MM.1S (cell line): ENCODE measurements around the gene NCOA1.
"Not testable (repeated sequence)": the region's sequence is repeated elsewhere in the genome, so short reads cannot be mapped to it uniquely, and the experiment has no call there.

Experiments
- DNase-seq: peaks from one replicate; pipeline ENCODE4 v3.0.0-alpha.2; 2015
- H2AFZ ChIP-seq: fragments of 300-600 bp; sonication (generic); 2 replicates; pipeline ENCODE4 v1.6.0; 2016; ENCODE audit warnings: antibody characterized with exemption, low read length
- H3F3A ChIP-seq: fragments of 300-600 bp; sonication (generic); 2 replicates; pipeline ENCODE4 v1.6.1; 2016; ENCODE audit warnings: mild to moderate bottlenecking, antibody characterized with exemption, low read length, moderate library complexity, mixed read lengths; ENCODE audit not compliant: insufficient read depth
- H3K27ac ChIP-seq: fragments of 300-600 bp; sonication (generic); 2 replicates; pipeline ENCODE4 v1.5.1; 2016; ENCODE audit warnings: mild to moderate bottlenecking, low read length
- H3K27me3 ChIP-seq: fragments of 300-600 bp; sonication (generic); replicated peaks from 2 replicates; pipeline ENCODE4 v1.6.0; 2016; ENCODE audit warnings: low read length; ENCODE audit not compliant: insufficient read depth
- H3K36me3 ChIP-seq: fragments of 300-600 bp; sonication (generic); replicated peaks from 2 replicates; pipeline ENCODE4 v1.6.1; 2016; ENCODE audit warnings: mild to moderate bottlenecking, low read length, mixed read lengths; ENCODE audit not compliant: insufficient read depth
- H3K4me1 ChIP-seq: fragments of 300-600 bp; sonication (generic); 2 replicates; pipeline ENCODE4 v1.6.1; 2016; ENCODE audit warnings: low read length, mixed read lengths
- H3K4me2 ChIP-seq: fragments of 300-600 bp; sonication (generic); 2 replicates; pipeline ENCODE4 v1.6.0; 2016; ENCODE audit warnings: low read depth, low read length
- H3K4me3 ChIP-seq: fragments of 300-600 bp; sonication (generic); 2 replicates; pipeline ENCODE4 v1.5.1; 2016; ENCODE audit warnings: low read length, mixed read lengths
- H3K79me2 ChIP-seq: fragments of 300-600 bp; sonication (generic); 2 replicates; pipeline ENCODE4 v1.6.1; 2016; ENCODE audit warnings: mixed run types, low read length, mixed read lengths
- H3K9ac ChIP-seq: fragments of 300-600 bp; sonication (generic); 2 replicates; pipeline ENCODE4 v1.6.1; 2016; ENCODE audit warnings: low read length, mixed read lengths
- H3K9me2 ChIP-seq: fragments of 300-600 bp; sonication (generic); replicated peaks from 2 replicates; pipeline ENCODE4 v1.6.1; 2016; ENCODE audit warnings: mild to moderate bottlenecking, low read length, mixed read lengths; ENCODE audit not compliant: insufficient read depth
- H3K9me3 ChIP-seq: fragments of 300-600 bp; sonication (generic); replicated peaks from 2 replicates; pipeline ENCODE4 v1.6.1; 2016; ENCODE audit warnings: mild to moderate bottlenecking, low read length, mixed read lengths; ENCODE audit not compliant: insufficient read depth
- H4K20me1 ChIP-seq: fragments of 300-600 bp; sonication (generic); 2 replicates; pipeline ENCODE4 v1.6.1; 2016; ENCODE audit warnings: mild to moderate bottlenecking, low read length, moderate library complexity, mixed read lengths; ENCODE audit not compliant: insufficient read depth
- EZH2 ChIP-seq: fragments of 300-600 bp; sonication (generic); optimal IDR thresholded peaks from 2 replicates; pipeline ENCODE3; 2017; ENCODE audit warnings: low read depth, mild to moderate bottlenecking, antibody characterized with exemption, low read length, mixed read lengths
- EZH2phosphoT487 ChIP-seq: fragments of 300-600 bp; sonication (generic); IDR thresholded peaks from 2 replicates; pipeline ENCODE4 v1.6.1; 2018; ENCODE audit warnings: antibody characterized with exemption, low read length
- TF ChIP-seq, protein P1 (sequence below): fragments of 300-600 bp; sonication (generic); IDR thresholded peaks from 2 replicates; pipeline ENCODE4 v1.5.1; 2016; ENCODE audit warnings: antibody characterized with exemption, low read length, mixed read lengths

Gene NCOA1

DNA sequence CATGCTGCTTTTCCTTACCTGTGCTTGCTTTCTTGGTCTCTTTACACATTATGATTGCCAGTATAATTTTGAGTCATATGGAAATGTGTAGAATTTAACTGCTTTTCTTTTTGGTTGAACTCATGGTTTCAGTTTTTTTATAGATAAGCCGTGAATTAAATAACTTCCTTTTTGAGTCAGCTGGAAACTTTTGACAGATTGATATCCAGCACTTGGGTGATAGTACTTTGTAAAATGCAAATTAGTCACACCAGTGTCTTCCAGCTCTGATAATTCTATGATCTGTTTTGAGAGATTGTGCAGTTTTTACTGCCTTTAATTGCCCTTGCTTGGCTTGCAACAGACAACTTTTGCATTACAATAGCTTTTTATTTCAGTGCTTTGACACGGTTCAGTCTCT, 86.4 kb downstream of the NCOA1 start:
- TF ChIP-seq EZH2phosphoT487 (no peak), EZH2 (no peak)
- TF ChIP-seq, protein P1, sequence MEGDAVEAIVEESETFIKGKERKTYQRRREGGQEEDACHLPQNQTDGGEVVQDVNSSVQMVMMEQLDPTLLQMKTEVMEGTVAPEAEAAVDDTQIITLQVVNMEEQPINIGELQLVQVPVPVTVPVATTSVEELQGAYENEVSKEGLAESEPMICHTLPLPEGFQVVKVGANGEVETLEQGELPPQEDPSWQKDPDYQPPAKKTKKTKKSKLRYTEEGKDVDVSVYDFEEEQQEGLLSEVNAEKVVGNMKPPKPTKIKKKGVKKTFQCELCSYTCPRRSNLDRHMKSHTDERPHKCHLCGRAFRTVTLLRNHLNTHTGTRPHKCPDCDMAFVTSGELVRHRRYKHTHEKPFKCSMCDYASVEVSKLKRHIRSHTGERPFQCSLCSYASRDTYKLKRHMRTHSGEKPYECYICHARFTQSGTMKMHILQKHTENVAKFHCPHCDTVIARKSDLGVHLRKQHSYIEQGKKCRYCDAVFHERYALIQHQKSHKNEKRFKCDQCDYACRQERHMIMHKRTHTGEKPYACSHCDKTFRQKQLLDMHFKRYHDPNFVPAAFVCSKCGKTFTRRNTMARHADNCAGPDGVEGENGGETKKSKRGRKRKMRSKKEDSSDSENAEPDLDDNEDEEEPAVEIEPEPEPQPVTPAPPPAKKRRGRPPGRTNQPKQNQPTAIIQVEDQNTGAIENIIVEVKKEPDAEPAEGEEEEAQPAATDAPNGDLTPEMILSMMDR: no peak
- 0 out of 2 replicates have a peak, but pooled peaks cover 9% of the 10 kb centered on the region for H3K4me1 ChIP-seq
- no peak overlapping the region for H3K4me3 ChIP-seq
- H3K9me3 ChIP-seq: no peaks in the 10 kb centered on the region
- no peaks in the 10 kb centered on the region for H3F3A ChIP-seq
- no peaks in the 10 kb centered on the region for H3K36me3 ChIP-seq
- no peak overlapping the region for H3K4me2 ChIP-seq
- H3K27ac ChIP-seq: no peak overlapping the region
- H3K27me3 ChIP-seq: no peaks in the 10 kb centered on the region
- no peaks in the 10 kb centered on the region for H3K9me2 ChIP-seq
- no peaks in the 10 kb centered on the region for H4K20me1 ChIP-seq
- no peaks in the 10 kb centered on the region for H3K79me2 ChIP-seq
- no peak for DNase-seq
- no peak overlapping the region for H3K9ac ChIP-seq
- H2AFZ ChIP-seq: no peak overlapping the region

DNA sequence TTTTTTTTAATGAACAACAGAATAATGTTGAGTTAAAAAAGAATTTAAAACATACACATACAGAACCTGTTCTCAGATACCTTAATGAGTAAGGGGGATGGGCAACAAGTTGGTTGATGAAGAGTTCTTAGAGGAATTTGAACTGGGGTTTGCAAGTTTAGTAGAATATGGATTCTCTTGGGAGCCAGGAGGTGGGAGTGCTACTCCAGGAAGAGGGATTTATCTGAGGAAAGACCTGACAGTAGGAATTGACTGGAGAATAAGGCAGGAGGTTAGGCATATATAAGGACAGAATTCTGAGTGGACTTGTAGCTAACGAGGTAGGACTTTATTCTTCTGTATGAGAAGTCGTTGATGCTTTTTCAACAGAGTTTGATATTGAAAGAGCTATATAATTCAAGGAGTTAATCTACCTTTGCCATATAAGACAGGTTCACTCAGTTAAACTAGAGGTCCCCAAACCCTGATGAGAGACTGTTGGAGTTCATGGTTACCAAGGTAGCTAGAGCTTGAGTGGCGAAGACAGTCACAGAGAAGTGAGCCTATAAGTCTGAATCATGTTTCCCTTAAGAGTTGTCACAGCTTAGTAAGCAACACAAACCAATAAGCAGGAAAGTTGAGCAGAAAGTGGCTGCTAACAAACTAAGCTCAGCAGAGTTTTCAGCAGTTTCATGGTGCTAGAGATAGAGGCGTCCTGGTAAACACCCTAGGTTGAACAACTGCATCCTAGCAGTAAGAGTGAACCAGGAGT, 88.2 kb downstream of the NCOA1 start:
- H4K20me1 ChIP-seq: no peaks in the 10 kb centered on the region
- no peak overlapping the region for H3K4me2 ChIP-seq
- no peaks in the 10 kb centered on the region for H3K9me3 ChIP-seq
- TF ChIP-seq EZH2 (no peak), EZH2phosphoT487 (no peak)
- TF ChIP-seq, protein P1: no peak
- DNase-seq: no peak
- no peak overlapping the region for H3K9ac ChIP-seq
- H3K9me2 ChIP-seq: no peaks in the 10 kb centered on the region
- no peaks in the 10 kb centered on the region for H3K79me2 ChIP-seq
- no peaks in the 10 kb centered on the region for H3K36me3 ChIP-seq
- 0 out of 2 replicates have a peak, but pooled peaks cover 9% of the 10 kb centered on the region for H3K4me1 ChIP-seq
- H3F3A ChIP-seq: no peaks in the 10 kb centered on the region
- H3K4me3 ChIP-seq: no peak overlapping the region
- H2AFZ ChIP-seq: no peak overlapping the region
- no peaks in the 10 kb centered on the region for H3K27me3 ChIP-seq
- H3K27ac ChIP-seq: no peak overlapping the region

DNA sequence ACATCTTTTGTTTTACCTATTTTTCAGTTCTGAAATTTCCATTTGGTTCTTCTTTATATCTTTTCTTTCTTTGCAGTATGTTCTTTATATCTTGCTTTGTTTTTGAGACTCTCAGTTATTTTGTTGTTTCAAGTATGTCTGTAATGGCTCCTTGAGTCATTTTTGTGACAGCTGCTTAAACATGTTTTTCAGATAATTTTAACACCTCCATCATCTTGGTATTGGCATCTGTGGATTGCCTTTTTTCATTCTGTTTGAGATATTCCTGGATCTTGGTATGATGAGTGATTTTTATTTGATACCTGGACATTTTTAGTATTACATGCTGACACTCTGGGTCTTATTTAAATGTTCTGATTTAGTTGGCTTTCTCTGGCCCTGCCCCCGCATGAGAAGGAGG, 89.5 kb downstream of the NCOA1 start:
- Histone ChIP-seq H2AFZ (no peak overlapping the region), H3K27me3 (no peaks in the 10 kb centered on the region), H3K9me3 (no peaks in the 10 kb centered on the region), H3K36me3 (no peaks in the 10 kb centered on the region), H4K20me1 (no peaks in the 10 kb centered on the region), H3K79me2 (no peaks in the 10 kb centered on the region), H3K4me2 (no peak overlapping the region), H3K9ac (no peak overlapping the region), H3K9me2 (no peaks in the 10 kb centered on the region), H3K4me3 (no peak overlapping the region), H3F3A (no peaks in the 10 kb centered on the region), H3K27ac (no peak overlapping the region), H3K4me1 (0 out of 2 replicates have a peak, but pooled peaks cover 9% of the 10 kb centered on the region)
- DNase-seq: no peak
- TF ChIP-seq, protein P1: no peak
- TF ChIP-seq EZH2phosphoT487: no peak
- no peak for TF ChIP-seq EZH2

DNA sequence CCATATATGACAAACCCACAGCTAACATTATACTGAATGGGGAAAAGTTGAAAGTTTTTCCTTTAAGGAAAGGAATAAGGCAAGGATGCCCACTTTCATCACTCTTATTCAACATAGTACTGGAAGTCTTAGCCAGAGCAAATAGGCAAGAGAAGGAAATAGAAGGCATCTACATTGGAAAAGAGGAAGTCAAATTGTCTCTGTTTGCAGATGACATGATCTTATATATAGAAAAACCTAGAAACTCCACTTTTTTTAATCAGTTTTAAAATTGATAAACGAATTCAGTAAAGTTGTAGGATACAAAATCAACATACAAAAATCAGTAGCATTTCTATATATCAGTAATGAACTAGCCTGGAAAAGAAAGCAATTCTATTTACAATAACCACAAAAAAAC, 90.9 kb downstream of the NCOA1 start:
- H3K27ac ChIP-seq, H3K9me2 ChIP-seq, H3K79me2 ChIP-seq: not testable (repeated sequence)

More for the DNA sequence above, 90.9 kb downstream of the NCOA1 start:
- not testable (repeated sequence) for H3K4me3 ChIP-seq, H3K27me3 ChIP-seq, H3K9me3 ChIP-seq, H4K20me1 ChIP-seq, H3F3A ChIP-seq, DNase-seq, H3K4me2 ChIP-seq, H2AFZ ChIP-seq, H3K4me1 ChIP-seq, H3K36me3 ChIP-seq, H3K9ac ChIP-seq
